ENCODE data around the gene PRELID1. TPM values are rescaled to one million over a fixed set of nuclear protein-coding genes. Genes with fewer than 3 reads are reported as not detected.
A peak's percentile ranks its signal among the peaks of the same experiment; 100 is the strongest.

PRELID1 gene
- total RNA-seq, 2 donors from 2014 or later, result 118 to 128 TPM

- DNase-seq, result no peak
- Mint-ChIP-seq H3K4me1 (ENCODE audit: low read depth) (no peaks in the 10 kb centered on the region), H3K27ac (no peak overlapping the region), H3K36me3 (ENCODE audit: insufficient read depth in 2 of 2) (peaks cover 14 to 35% of the 10 kb centered on the region in 2 donors), H3K27me3 (ENCODE audit: low read depth) (no peaks in the 10 kb centered on the region), H3K4me3 (no peak overlapping the region), H3K9me3 (no peaks in the 10 kb centered on the region)
- no peak for ATAC-seq (replicated peaks in 1 of 2)
Measured at GRCh38 chr5:177288191-177288590, 15.4 kb upstream of the PRELID1 start.

GRCh38 chr5:177290816-177291596 is 12.6 kb upstream of the PRELID1 start:
- Mint-ChIP-seq H3K36me3 (ENCODE audit: insufficient read depth in 2 of 2) (peaks cover 9 to 33% of the 10 kb centered on the region in 2 donors), H3K9me3 (no peaks in the 10 kb centered on the region), H3K4me3 (no peak overlapping the region), H3K4me1 (ENCODE audit: low read depth) (peaks cover 13% of the 10 kb centered on the region), H3K27ac (no peak overlapping the region), H3K27me3 (ENCODE audit: low read depth) (no peaks in the 10 kb centered on the region)
- no peak for ATAC-seq (replicated peaks in 1 of 2)
- no peak for DNase-seq

GRCh38 chr5:177291735-177292134 is 11.9 kb upstream of the PRELID1 start:
- H3K36me3 Mint-ChIP-seq (ENCODE audit: insufficient read depth in 2 of 2), result peaks cover 8 to 32% of the 10 kb centered on the region in 2 donors
- H3K27ac Mint-ChIP-seq, result no peak overlapping the region

GRCh38 chr5:177293819-177294581 is 9.6 kb upstream of the PRELID1 start:
- ATAC-seq (replicated peaks in 1 of 2) (no peak), DNase-seq (no peak)
- Mint-ChIP-seq H3K4me3 (no peak overlapping the region), H3K36me3 (ENCODE audit: insufficient read depth in 2 of 2) (peaks cover 5 to 27% of the 10 kb centered on the region in 2 donors), H3K27me3 (ENCODE audit: low read depth) (no peaks in the 10 kb centered on the region), H3K9me3 (no peaks in the 10 kb centered on the region), H3K27ac (no peak overlapping the region), H3K4me1 (ENCODE audit: low read depth) (peaks cover 29% of the 10 kb centered on the region)

More at GRCh38 chr5:177291735-177292134, 11.9 kb upstream of the PRELID1 start:
- ATAC-seq (replicated peaks in 1 of 2) (no peak), DNase-seq (no peak)
- H3K4me3 Mint-ChIP-seq, result no peak overlapping the region
- peaks cover 20% of the 10 kb centered on the region for H3K4me1 Mint-ChIP-seq (ENCODE audit: low read depth)
- no peaks in the 10 kb centered on the region for H3K27me3 Mint-ChIP-seq (ENCODE audit: low read depth)
- H3K9me3 Mint-ChIP-seq, result no peaks in the 10 kb centered on the region

GRCh38 chr5:177294632-177295031 is 9.0 kb upstream of the PRELID1 start:
- DNase-seq (no peak), ATAC-seq (replicated peaks in 1 of 2) (no peak)
- no peak overlapping the region for H3K27ac Mint-ChIP-seq
- H3K4me1 Mint-ChIP-seq (ENCODE audit: low read depth), result peaks cover 32% of the 10 kb centered on the region
- no peaks in the 10 kb centered on the region for H3K9me3 Mint-ChIP-seq
- no peaks in the 10 kb centered on the region for H3K27me3 Mint-ChIP-seq (ENCODE audit: low read depth)
- H3K36me3 Mint-ChIP-seq (ENCODE audit: insufficient read depth in 2 of 2), result peaks cover 5 to 24% of the 10 kb centered on the region in 2 donors
- H3K4me3 Mint-ChIP-seq, result no peak overlapping the region

GRCh38 chr5:177295924-177296323 is 7.7 kb upstream of the PRELID1 start:
- H3K36me3 Mint-ChIP-seq (ENCODE audit: insufficient read depth in 2 of 2), result peaks cover 3 to 19% of the 10 kb centered on the region in 2 donors
- ATAC-seq (replicated peaks in 1 of 2), result no peak

GRCh38 chr5:177296581-177296980 is 7.0 kb upstream of the PRELID1 start:
- no peak overlapping the region for H3K4me3 Mint-ChIP-seq
- DNase-seq (no peak), ATAC-seq (replicated peaks in 1 of 2) (no peak)
- peaks cover 52% of the 10 kb centered on the region for H3K4me1 Mint-ChIP-seq (ENCODE audit: low read depth)
- no peaks in the 10 kb centered on the region for H3K9me3 Mint-ChIP-seq
- H3K27ac Mint-ChIP-seq, result peak overlapping the region; percentile 13
- H3K36me3 Mint-ChIP-seq (ENCODE audit: insufficient read depth in 2 of 2), result peaks cover 2 to 17% of the 10 kb centered on the region in 2 donors
- H3K27me3 Mint-ChIP-seq (ENCODE audit: low read depth), result no peaks in the 10 kb centered on the region

More at GRCh38 chr5:177295924-177296323, 7.7 kb upstream of the PRELID1 start:
- Mint-ChIP-seq H3K9me3 (no peaks in the 10 kb centered on the region), H3K4me3 (peak overlapping the region in 1 of 2 donors; percentile 31), H3K27me3 (ENCODE audit: low read depth) (no peaks in the 10 kb centered on the region), H3K27ac (peak overlapping the region; percentile 4), H3K4me1 (ENCODE audit: low read depth) (peaks cover 45% of the 10 kb centered on the region)
- no peak for DNase-seq

GRCh38 chr5:177297922-177298321 is 5.7 kb upstream of the PRELID1 start:
- H3K9me3 Mint-ChIP-seq, result no peaks in the 10 kb centered on the region
- no peak overlapping the region for H3K4me3 Mint-ChIP-seq
- no peaks in the 10 kb centered on the region for H3K27me3 Mint-ChIP-seq (ENCODE audit: low read depth)
- no peak overlapping the region for H3K27ac Mint-ChIP-seq
- DNase-seq (no peak), ATAC-seq (replicated peaks in 1 of 2) (no peak)
- peaks cover 0 to 13% of the 10 kb centered on the region in 2 donors for H3K36me3 Mint-ChIP-seq (ENCODE audit: insufficient read depth in 2 of 2)
- peaks cover 65% of the 10 kb centered on the region for H3K4me1 Mint-ChIP-seq (ENCODE audit: low read depth)

GRCh38 chr5:177299697-177300096 is 3.9 kb upstream of the PRELID1 start:
- ATAC-seq (replicated peaks in 1 of 2) (no peak), DNase-seq (no peak)
- H3K36me3 Mint-ChIP-seq (ENCODE audit: insufficient read depth in 2 of 2), result peaks cover 0 to 4% of the 10 kb centered on the region in 2 donors

GRCh38 chr5:177300236-177300880 is 3.2 kb upstream of the PRELID1 start:
- H3K27me3 Mint-ChIP-seq (ENCODE audit: low read depth), result no peaks in the 10 kb centered on the region
- ATAC-seq (replicated peaks in 1 of 2) (peak; percentile 6 to 34), DNase-seq (peak; percentile 46)
- peak overlapping the region; percentile 54 to 76 for H3K4me3 Mint-ChIP-seq
- peaks cover 70% of the 10 kb centered on the region for H3K4me1 Mint-ChIP-seq (ENCODE audit: low read depth)
- H3K27ac Mint-ChIP-seq, result peak overlapping the region; percentile 91
- peaks cover 0 to 4% of the 10 kb centered on the region in 2 donors for H3K36me3 Mint-ChIP-seq (ENCODE audit: insufficient read depth in 2 of 2)
- no peaks in the 10 kb centered on the region for H3K9me3 Mint-ChIP-seq

More at GRCh38 chr5:177299697-177300096, 3.9 kb upstream of the PRELID1 start:
- no peaks in the 10 kb centered on the region for H3K9me3 Mint-ChIP-seq
- H3K4me3 Mint-ChIP-seq, result peak overlapping the region; percentile 12 to 38
- H3K27ac Mint-ChIP-seq, result peak overlapping the region; percentile 47
- H3K27me3 Mint-ChIP-seq (ENCODE audit: low read depth), result no peaks in the 10 kb centered on the region
- H3K4me1 Mint-ChIP-seq (ENCODE audit: low read depth), result peaks cover 70% of the 10 kb centered on the region

GRCh38 chr5:177300951-177301350 is 2.6 kb upstream of the PRELID1 start:
- peaks cover 70% of the 10 kb centered on the region for H3K4me1 Mint-ChIP-seq (ENCODE audit: low read depth)
- H3K9me3 Mint-ChIP-seq, result no peaks in the 10 kb centered on the region
- ATAC-seq (replicated peaks in 1 of 2), result no peak
- H3K4me3 Mint-ChIP-seq, result peak overlapping the region; percentile 54 to 76
- DNase-seq, result no peak
- no peaks in the 10 kb centered on the region for H3K27me3 Mint-ChIP-seq (ENCODE audit: low read depth)
- H3K36me3 Mint-ChIP-seq (ENCODE audit: insufficient read depth in 2 of 2), result peaks cover 0 to 8% of the 10 kb centered on the region in 2 donors
- H3K27ac Mint-ChIP-seq, result peak overlapping the region; percentile 91

GRCh38 chr5:177301503-177302165 is 2.0 kb upstream of the PRELID1 start:
- Mint-ChIP-seq H3K36me3 (ENCODE audit: insufficient read depth in 2 of 2) (peaks cover 0 to 10% of the 10 kb centered on the region in 2 donors), H3K27ac (peak overlapping the region; percentile 90), H3K27me3 (ENCODE audit: low read depth) (no peaks in the 10 kb centered on the region), H3K4me3 (peak overlapping the region; percentile 87 to 90), H3K9me3 (no peaks in the 10 kb centered on the region), H3K4me1 (ENCODE audit: low read depth) (peaks cover 69% of the 10 kb centered on the region)
- ATAC-seq (replicated peaks in 1 of 2) (no peak), DNase-seq (no peak)

All from activated T-cell treated with anti-CD3 and anti-CD28 coated beads, Interleukin-2, amount 50 U/mL, for 72 hours (primary cell).